ENCODE data around the gene CEP112. TPM values are rescaled to one million over a fixed set of nuclear protein-coding genes. Genes with fewer than 3 reads are reported as not detected.

Gene CEP112
- total and polyA plus RNA-seq, 10 of the 15 experiments (the other 5 are each of a cell fraction or from before 2014, with no cell fraction given) = 0.11 to 3.8 (median 0.32) TPM; not detected in 1

GRCh38 chr17:65633146-65633881 lies 558.6 kb downstream of the CEP112 start:
- H3K4me1 ChIP-seq (ENCODE audit: control insufficient read depth, insufficient read depth, low read length) = no peaks in the 10 kb centered on the region
- no peak for TF ChIP-seq NKRF (conservative IDR thresholded peaks at IDR 0.05)
- TF ChIP-seq SP1 (IDR thresholded peaks at IDR 0.05; ENCODE audit: low read depth, low read length) = no peak
- no peak for TF ChIP-seq IRF3 (IDR thresholded peaks at IDR 0.05)
- TF ChIP-seq BCLAF1 (IDR thresholded peaks at IDR 0.05) = no peak
- TF ChIP-seq HDGF (IDR thresholded peaks at IDR 0.05) = no peak
- no peak for TF ChIP-seq NR2C2 (IDR thresholded peaks at IDR 0.05; ENCODE audit: borderline replicate concordance, control insufficient read depth, insufficient read length, low read depth)
- RAD21 ChIA-PET (ENCODE audit: unreplicated experiment) = no interaction called here
- in situ Hi-C loops (cut with MboI) = no loop called here
- H3K36me3 ChIP-seq (ENCODE audit: control insufficient read depth in 2 of 2, insufficient read depth in 2 of 2, low read length in 1 of 2) = no peaks in the 10 kb centered on the region
- no peak for ATAC-seq
- no peaks in the 10 kb centered on the region; a peak in 1 of 4 replicates for H3K27me3 ChIP-seq (replicated peaks in 1 of 2; ENCODE audit: control insufficient read depth in 2 of 2, insufficient read depth in 2 of 2, low read length in 1 of 2)
- DNase-seq (ENCODE audit: low read depth, low spot score) = no peak
- SMC1A ChIA-PET (ENCODE audit: uncharacterized antibody, unreplicated experiment) = interaction anchor here (0.5 to 1.1 kb wide), 2 partner anchors 11 to 47 kb away, joined by 3 read pairs; no protein-coding TSS in a partner anchor
- CTCF ChIA-PET = interaction anchor here (1.4 kb wide), 1 partner anchor 74 kb away, joined by 3 read pairs; no protein-coding TSS in a partner anchor
- no peaks in the 10 kb centered on the region for H3K79me2 ChIP-seq (ENCODE audit: control insufficient read depth, insufficient read depth, low read length)
- H3K9me3 ChIP-seq (replicated peaks; ENCODE audit: control insufficient read depth, insufficient read depth, low read length) = no peaks in the 10 kb centered on the region
- POLR2A ChIA-PET = no interaction called here
- H3K4me3 ChIP-seq = no peak overlapping the region
- H3K9ac ChIP-seq (ENCODE audit: control insufficient read depth, insufficient read depth, low read length) = no peak overlapping the region
- no TSS peak for BruUV-seq (replicated peaks)
- no peak for FAIRE-seq
- intact Hi-C loops (cut with micrococcal nuclease; ENCODE audit: unreplicated experiment) = no loop called here
- no peaks in the 10 kb centered on the region for H4K20me1 ChIP-seq (ENCODE audit: control insufficient read depth, insufficient read depth)
- H2AFZ ChIP-seq (ENCODE audit: control insufficient read depth, low read depth, low read length) = no peak overlapping the region
- 23% methylated on average over 8 of the region's 8 CpGs for WGBS (ENCODE audit: insufficient coverage, insufficient replicate concordance, low lambda C conversion rate, missing lambda C conversion rate)
- no peak overlapping the region for H3K27ac ChIP-seq (ENCODE audit: control insufficient read depth, insufficient read depth)
- H3K4me2 ChIP-seq (ENCODE audit: control insufficient read depth, insufficient read depth) = no peak overlapping the region

All from GM12878 (cell line).